ENCODE results near the gene MAJIN. TPM values are rescaled to one million over a fixed set of nuclear protein-coding genes. Genes with fewer than 3 reads are reported as not detected.

The MAJIN gene
- total RNA-seq, 3 donors from 2014 or later (not counting 1 experiment from before 2014, with no cell fraction given) = not detected

- DNase-seq (no peak), ATAC-seq (no peak)
- H3K9me3 Mint-ChIP-seq = no peaks in the 10 kb centered on the region
- Histone ChIP-seq H3K27ac (ENCODE audit: low read length) (no peak overlapping the region), H3K4me1 (ENCODE audit: control insufficient read depth, insufficient read depth, low read length) (peaks cover 31% of the 10 kb centered on the region), H3K9me3 (ENCODE audit: control insufficient read depth, insufficient read depth, low read length) (no peaks in the 10 kb centered on the region), H3K4me3 (ENCODE audit: low read length) (no peak overlapping the region), H3K36me3 (ENCODE audit: control insufficient read depth, insufficient read depth, low read length) (peaks cover 52% of the 10 kb centered on the region), H3K27me3 (ENCODE audit: control insufficient read depth, insufficient read depth, low read length) (no peaks in the 10 kb centered on the region)
- WGBS (ENCODE audit: insufficient coverage) = 89% methylated on average over 18 of the region's 18 CpGs
- H3K4me3 Mint-ChIP-seq = no peak overlapping the region
- intact Hi-C loops (cut with micrococcal nuclease) = no loop called here
- H3K27me3 Mint-ChIP-seq (ENCODE audit: low read depth in 2 of 2) = no peaks in the 10 kb centered on the region
- no peak for TF ChIP-seq CTCF (IDR thresholded peaks at IDR 0.05)
- peak overlapping the region in 1 of 2 donors; percentile 47 for H3K27ac Mint-ChIP-seq
- no peaks in the 10 kb centered on the region for H3K36me3 Mint-ChIP-seq
- peaks cover 15 to 31% of the 10 kb centered on the region in 2 donors for H3K4me1 Mint-ChIP-seq
Observed at GRCh38 chr11:64913171-64913727, 58.7 kb downstream of the MAJIN start.

- Mint-ChIP-seq H3K27me3 (ENCODE audit: low read depth in 2 of 2) (no peaks in the 10 kb centered on the region), H3K36me3 (no peaks in the 10 kb centered on the region), H3K4me3 (no peak overlapping the region), H3K4me1 (peaks cover 7 to 19% of the 10 kb centered on the region in 2 donors), H3K27ac (peak overlapping the region in 1 of 2 donors; percentile 45), H3K9me3 (no peaks in the 10 kb centered on the region)
- H3K36me3 ChIP-seq (ENCODE audit: control insufficient read depth, insufficient read depth, low read length) = peaks cover 65% of the 10 kb centered on the region
- ATAC-seq (no peak), DNase-seq (no peak)
- no peaks in the 10 kb centered on the region for H3K27me3 ChIP-seq (ENCODE audit: control insufficient read depth, insufficient read depth, low read length)
- no peak for TF ChIP-seq CTCF (IDR thresholded peaks at IDR 0.05)
- no peak overlapping the region for H3K27ac ChIP-seq (ENCODE audit: low read length)
- intact Hi-C loops (cut with micrococcal nuclease) = no loop called here
- peaks cover 19% of the 10 kb centered on the region for H3K4me1 ChIP-seq (ENCODE audit: control insufficient read depth, insufficient read depth, low read length)
- WGBS (ENCODE audit: insufficient coverage) = 94% methylated on average over 7 of the region's 9 CpGs
- H3K4me3 ChIP-seq (ENCODE audit: low read length) = no peak overlapping the region
- no peaks in the 10 kb centered on the region for H3K9me3 ChIP-seq (ENCODE audit: control insufficient read depth, insufficient read depth, low read length)
Observed at GRCh38 chr11:64911689-64912088, 60.2 kb downstream of the MAJIN start.

GRCh38 chr11:64911142-64911541 lies 60.8 kb downstream of the MAJIN start:
- intact Hi-C loops (cut with micrococcal nuclease) = no loop called here
- Histone ChIP-seq H3K27me3 (ENCODE audit: control insufficient read depth, insufficient read depth, low read length) (no peaks in the 10 kb centered on the region), H3K4me3 (ENCODE audit: low read length) (no peak overlapping the region), H3K27ac (ENCODE audit: low read length) (no peak overlapping the region), H3K9me3 (ENCODE audit: control insufficient read depth, insufficient read depth, low read length) (no peaks in the 10 kb centered on the region), H3K36me3 (ENCODE audit: control insufficient read depth, insufficient read depth, low read length) (peaks cover 71% of the 10 kb centered on the region), H3K4me1 (ENCODE audit: control insufficient read depth, insufficient read depth, low read length) (peaks cover 14% of the 10 kb centered on the region)
- Mint-ChIP-seq H3K27me3 (ENCODE audit: low read depth in 2 of 2) (no peaks in the 10 kb centered on the region), H3K9me3 (no peaks in the 10 kb centered on the region), H3K36me3 (no peaks in the 10 kb centered on the region), H3K4me3 (no peak overlapping the region), H3K27ac (no peak overlapping the region), H3K4me1 (peaks cover 4 to 14% of the 10 kb centered on the region in 2 donors)
- TF ChIP-seq CTCF (IDR thresholded peaks at IDR 0.05) = no peak
- DNase-seq (no peak), ATAC-seq (no peak)
- WGBS (ENCODE audit: insufficient coverage) = 96% methylated on average over 7 of the region's 7 CpGs
